Tibial nerve (tissue), 3 donors: ENCODE data around the gene FIGLA.

Experiments used
- CTCF ChIP-seq, 5 experiments: fragments of 200-600 bp in 3 of 5; fragments of 450-650 bp in 2 of 5; sonication (generic) in 3 of 5; IDR thresholded peaks; one replicate each; pipeline ENCODE4 v1.5.1; 2016 to 2019; ENCODE audit warnings: antibody characterized with exemption in 5 of 5, mild to moderate bottlenecking in 3 of 5, moderate library complexity in 2 of 5
- POLR2A ChIP-seq, 2 donors: fragments of 450-650 bp; IDR thresholded peaks; one replicate each; pipeline ENCODE4 v1.6.1; 2017; ENCODE audit warnings: antibody characterized with exemption in 2 of 2, mild to moderate bottlenecking in 2 of 2, moderate library complexity in 2 of 2

GRCh38 chr2:70765507-70765906, 24.9 kb downstream of the FIGLA start:
- TF ChIP-seq CTCF (IDR thresholded peaks at IDR 0.05): no peak
- TF ChIP-seq POLR2A (IDR thresholded peaks at IDR 0.05): no peak
